PC-9 (cell line): ENCODE results near the gene GRAMD2B. TPM values are rescaled to one million over a fixed set of nuclear protein-coding genes. Genes with fewer than 3 reads are reported as not detected.

Source experiments
- BruUV-seq: library from RNA; stranded (reverse); fragments of 400-500 nt; replicated peaks from 2 replicates; lab custom pipeline; 2021; lab: Mats Ljungman, UMichigan
- CTCF ChIA-PET: fragments of 300-600 bp; sonication (Branson Sonifier 250); formaldehyde crosslinking; loops from one replicate; lab custom pipeline; 2022; ENCODE audit warnings: antibody characterized with exemption; lab: Charles Lee
- POLR2A ChIA-PET: fragments of 300-600 bp; sonication (Branson Sonifier 250); formaldehyde crosslinking; loops from one replicate; lab custom pipeline; 2022; ENCODE audit warnings: antibody characterized with exemption; ENCODE audit not compliant: unreplicated experiment; lab: Charles Lee
- DNase-seq, 2 experiments: peaks; one replicate each; pipeline versions ENCODE4 v3.0.0 to v3.0.0-alpha.2; 2015 to 2022; ENCODE audit warnings: mixed read lengths in 1 of 2
- H2AFZ ChIP-seq: fragments of 200-600 bp; sonication (generic); 2 replicates; pipeline ENCODE4 v1.8.1; 2017; ENCODE audit warnings: antibody characterized with exemption
- H3F3A ChIP-seq: fragments of 200-600 bp; sonication (generic); 2 replicates; pipeline ENCODE4 v1.8.1; 2017; ENCODE audit warnings: antibody characterized with exemption, mild to moderate bottlenecking, low read depth; ENCODE audit not compliant: insufficient read depth
- H3K27ac ChIP-seq: fragments of 200-600 bp; sonication (generic); 2 replicates; pipeline ENCODE4 v1.6.1; 2016; ENCODE audit warnings: mixed run types
- H3K27me3 ChIP-seq: fragments of 200-600 bp; sonication (generic); 2 replicates; pipeline ENCODE4 v1.6.1; 2016; ENCODE audit warnings: low read depth, mixed run types; ENCODE audit not compliant: insufficient read depth
- H3K36me3 ChIP-seq: fragments of 200-600 bp; sonication (generic); 2 replicates; pipeline ENCODE4 v1.6.1; 2016; ENCODE audit warnings: low read depth, mixed run types
- H3K4me1 ChIP-seq: fragments of 200-600 bp; sonication (generic); replicated peaks from 2 replicates; pipeline ENCODE4 v1.6.1; 2016; ENCODE audit warnings: mixed run types; ENCODE audit not compliant: insufficient read depth
- H3K4me2 ChIP-seq: fragments of 200-600 bp; sonication (generic); 2 replicates; pipeline ENCODE4 v1.6.1; 2017; ENCODE audit warnings: mixed run types
- H3K4me3 ChIP-seq: fragments of 200-600 bp; sonication (generic); 2 replicates; pipeline ENCODE4 v1.6.1; 2016; ENCODE audit warnings: mixed run types
- H3K79me2 ChIP-seq: fragments of 200-600 bp; sonication (generic); 2 replicates; pipeline ENCODE4 v1.6.1; 2017; ENCODE audit warnings: low read depth, mixed run types
- H3K9me2 ChIP-seq: fragments of 200-600 bp; sonication (generic); 2 replicates; pipeline ENCODE4 v1.8.1; 2017; ENCODE audit warnings: mild to moderate bottlenecking; ENCODE audit not compliant: insufficient read depth
- H3K9me3 ChIP-seq: fragments of 200-600 bp; sonication (generic); 2 replicates; pipeline ENCODE4 v1.8.1; 2016; ENCODE audit warnings: low read depth; ENCODE audit not compliant: insufficient read depth
- H4K20me1 ChIP-seq: fragments of 200-600 bp; sonication (generic); 2 replicates; pipeline ENCODE4 v1.8.1; 2017; ENCODE audit not compliant: insufficient read depth
- EZH2 ChIP-seq: fragments of 200-600 bp; sonication (generic); IDR thresholded peaks from 2 replicates; pipeline ENCODE4 v1.8.0; 2017; ENCODE audit warnings: antibody characterized with exemption, low read depth
- intact Hi-C: fragments of 100-400 bp; cut with micrococcal nuclease; formaldehyde crosslinking; loops from one replicate; pipeline ENCODE4 v1.10.0; 2022; ENCODE audit not compliant: unreplicated experiment
- total RNA-seq: library from RNA; stranded (reverse); gene quantifications from 2 replicates; pipeline ENCODE4 v1.2.3, GENCODE V29; 2021
- TF ChIP-seq, protein P1 (sequence below): fragments of 200-600 bp; sonication (generic); conservative IDR thresholded peaks from 2 replicates; pipeline ENCODE4 v1.6.1; 2017; ENCODE audit warnings: mixed run types, antibody characterized with exemption, mild to moderate bottlenecking, moderate library complexity

The GRAMD2B gene
- total RNA-seq, 1 experiment from 2014 or later: 10.0 TPM

DNA sequence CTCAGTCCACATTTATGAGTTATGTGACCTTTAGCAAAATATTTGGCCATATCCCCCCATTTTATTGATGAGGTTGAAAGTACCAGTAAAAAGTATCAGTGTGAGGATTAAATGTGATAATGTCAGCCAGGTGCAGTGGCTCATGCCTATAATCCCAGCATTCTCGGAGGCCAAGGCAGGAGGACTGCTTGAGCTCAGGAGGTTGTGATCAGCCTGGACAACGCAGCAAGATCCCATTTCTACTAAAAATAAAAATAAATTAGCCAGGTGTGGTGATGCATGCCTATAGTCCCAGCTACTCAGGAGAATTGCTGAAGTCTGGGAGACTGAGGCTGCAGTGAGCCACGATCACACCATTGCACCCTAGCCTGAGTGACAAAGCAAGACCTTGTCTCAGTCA is 71.2 kb downstream of the GRAMD2B start:
- H3K4me2 ChIP-seq: no peak overlapping the region
- H3K79me2 ChIP-seq: no peaks in the 10 kb centered on the region
- no peaks in the 10 kb centered on the region for H3K9me3 ChIP-seq
- H3K9me2 ChIP-seq: no peaks in the 10 kb centered on the region
- POLR2A ChIA-PET: no interaction called here
- intact Hi-C loops: no loop called here
- no peaks in the 10 kb centered on the region for H3K4me1 ChIP-seq
- no peak for DNase-seq
- H3K4me3 ChIP-seq: no peak overlapping the region
- H3K27me3 ChIP-seq: no peaks in the 10 kb centered on the region
- no TSS peak for BruUV-seq
- CTCF ChIA-PET: interaction anchor here (0.6 kb wide), 1 partner anchor 44 kb away, joined by 3 read pairs; no protein-coding TSS in a partner anchor
- TF ChIP-seq, protein P1, sequence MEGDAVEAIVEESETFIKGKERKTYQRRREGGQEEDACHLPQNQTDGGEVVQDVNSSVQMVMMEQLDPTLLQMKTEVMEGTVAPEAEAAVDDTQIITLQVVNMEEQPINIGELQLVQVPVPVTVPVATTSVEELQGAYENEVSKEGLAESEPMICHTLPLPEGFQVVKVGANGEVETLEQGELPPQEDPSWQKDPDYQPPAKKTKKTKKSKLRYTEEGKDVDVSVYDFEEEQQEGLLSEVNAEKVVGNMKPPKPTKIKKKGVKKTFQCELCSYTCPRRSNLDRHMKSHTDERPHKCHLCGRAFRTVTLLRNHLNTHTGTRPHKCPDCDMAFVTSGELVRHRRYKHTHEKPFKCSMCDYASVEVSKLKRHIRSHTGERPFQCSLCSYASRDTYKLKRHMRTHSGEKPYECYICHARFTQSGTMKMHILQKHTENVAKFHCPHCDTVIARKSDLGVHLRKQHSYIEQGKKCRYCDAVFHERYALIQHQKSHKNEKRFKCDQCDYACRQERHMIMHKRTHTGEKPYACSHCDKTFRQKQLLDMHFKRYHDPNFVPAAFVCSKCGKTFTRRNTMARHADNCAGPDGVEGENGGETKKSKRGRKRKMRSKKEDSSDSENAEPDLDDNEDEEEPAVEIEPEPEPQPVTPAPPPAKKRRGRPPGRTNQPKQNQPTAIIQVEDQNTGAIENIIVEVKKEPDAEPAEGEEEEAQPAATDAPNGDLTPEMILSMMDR: no peak
- no peak for TF ChIP-seq EZH2
- H3F3A ChIP-seq: no peaks in the 10 kb centered on the region
- H2AFZ ChIP-seq: no peak overlapping the region
- no peak overlapping the region for H3K27ac ChIP-seq
- no peaks in the 10 kb centered on the region for H4K20me1 ChIP-seq
- peaks cover 12% of the 10 kb centered on the region for H3K36me3 ChIP-seq

- Histone ChIP-seq H3K79me2 (no peaks in the 10 kb centered on the region), H3F3A (no peaks in the 10 kb centered on the region), H3K4me1 (no peaks in the 10 kb centered on the region), H3K27ac (no peak overlapping the region), H3K4me3 (no peak overlapping the region), H3K9me3 (no peaks in the 10 kb centered on the region), H3K4me2 (no peak overlapping the region), H4K20me1 (no peaks in the 10 kb centered on the region), H3K36me3 (peaks cover 6% of the 10 kb centered on the region; the same call in 1 of the 2 replicates), H3K9me2 (no peaks in the 10 kb centered on the region), H2AFZ (no peak overlapping the region), H3K27me3 (no peaks in the 10 kb centered on the region)
- ChIA-PET POLR2A (no interaction called here), CTCF (no interaction called here)
- BruUV-seq: no TSS peak
- intact Hi-C loops: loop anchor here (5.0 kb wide), 1 partner anchor 40 kb away; no protein-coding TSS in a partner anchor
- TF ChIP-seq, protein P1: no peak
- no peak for TF ChIP-seq EZH2
- DNase-seq: no peak
Observed at GRCh38 chr5:126497506-126497905, 74.3 kb downstream of the GRAMD2B start.

- no TSS peak for BruUV-seq
- Histone ChIP-seq H3K9me2 (no peaks in the 10 kb centered on the region), H2AFZ (no peak overlapping the region), H3K4me1 (no peaks in the 10 kb centered on the region), H4K20me1 (no peaks in the 10 kb centered on the region), H3K36me3 (no peaks in the 10 kb centered on the region), H3K27me3 (no peaks in the 10 kb centered on the region), H3K79me2 (no peaks in the 10 kb centered on the region), H3K27ac (no peak overlapping the region), H3F3A (no peaks in the 10 kb centered on the region), H3K4me2 (no peak overlapping the region), H3K4me3 (no peak overlapping the region), H3K9me3 (no peaks in the 10 kb centered on the region)
- intact Hi-C loops: loop anchor here (5.0 kb wide), 1 partner anchor 38 kb away; no protein-coding TSS in a partner anchor
- CTCF ChIA-PET: interaction anchor here (1.8 kb wide), 1 partner anchor 146 kb away, joined by 5 read pairs; no protein-coding TSS in a partner anchor
- TF ChIP-seq, protein P1: no peak
- TF ChIP-seq EZH2: no peak
- POLR2A ChIA-PET: no interaction called here
- no peak for DNase-seq
Observed at GRCh38 chr5:126499278-126499677, 76.1 kb downstream of the GRAMD2B start.
